HepG2 (cell line): Measurements from ENCODE around the gene NUAK2. TPM values are rescaled to one million over a fixed set of nuclear protein-coding genes. Genes with fewer than 3 reads are reported as not detected.

ENCODE experiments used
- ATF2 ChIP-seq: sonication (generic); formaldehyde crosslinking; IDR thresholded peaks from 2 replicates; pipeline ENCODE4 v1.4.0; 2020; ENCODE audit warnings: missing genetic modification reagents
- CEBPB ChIP-seq: IDR thresholded peaks from 2 replicates; pipeline ENCODE4 v1.6.1; 2011; ENCODE audit warnings: low read depth, low read length, improper control_type of control experiment, borderline replicate concordance
- HDAC6 ChIP-seq: fragments of 200-600 bp; sonication (generic); IDR thresholded peaks from 2 replicates; pipeline ENCODE4 v1.7.0; 2017; ENCODE audit warnings: mild to moderate bottlenecking, antibody characterized with exemption, low read length, low read depth
- MYNN ChIP-seq: sonication (generic); formaldehyde crosslinking; IDR thresholded peaks from 2 replicates; pipeline ENCODE4 v1.4.0; 2020; ENCODE audit warnings: mild to moderate bottlenecking, low read depth, missing genetic modification reagents
- NKX3-1 ChIP-seq: sonication (generic); formaldehyde crosslinking; IDR thresholded peaks from 2 replicates; pipeline ENCODE4 v1.5.0; 2020; ENCODE audit warnings: missing genetic modification reagents
- POLR2A ChIP-seq, 2 experiments: IDR thresholded peaks; 2 replicates each; pipeline ENCODE4 v1.6.1; 2011; ENCODE audit warnings: low read depth in 2 of 2, low read length in 2 of 2, mild to moderate bottlenecking in 1 of 2, moderate library complexity in 1 of 2; ENCODE audit not compliant: insufficient read depth in 1 of 2
- XRCC5 ChIP-seq: fragments of 200-400 bp; formaldehyde crosslinking; optimal IDR thresholded peaks from 2 replicates; pipeline ENCODE3; 2017; ENCODE audit warnings: mild to moderate bottlenecking, low read length
- ZFP1 ChIP-seq: IDR thresholded peaks from 2 replicates; pipeline ENCODE4 v1.6.1; 2016
- ZNF687 ChIP-seq: sonication (generic); formaldehyde crosslinking; IDR thresholded peaks from 2 replicates; pipeline ENCODE4 v1.5.1; 2020; ENCODE audit warnings: mild to moderate bottlenecking, missing genetic modification reagents, moderate library complexity
- ZNF773 ChIP-seq: sonication (generic); formaldehyde crosslinking; IDR thresholded peaks from 2 replicates; pipeline ENCODE4 v1.4.0; 2020; ENCODE audit warnings: missing genetic modification reagents, borderline replicate concordance
- ZNF788 ChIP-seq: sonication (generic); formaldehyde crosslinking; IDR thresholded peaks from 2 replicates; pipeline ENCODE4 v1.5.0; 2020; ENCODE audit warnings: mild to moderate bottlenecking, missing genetic modification reagents, borderline replicate concordance
- polyA plus RNA-seq, 8 experiments: library from polyadenylated mRNA; depleted of rRNA in 3 of 8; stranded (reverse) in 7 of 8; unstranded in 1 of 8; fragments of >200 nt; fragmentation: Illumina TruSeq in 4 of 8; extraction: Trizol in 4 of 8; gene quantifications; 2 replicates each; pipeline versions ENCODE4 v1.2.1 to v1.2.3, GENCODE V29; 2011 to 2016; ENCODE audit warnings: low read depth in 4 of 8, missing spikeins in 1 of 8, mixed read lengths in 1 of 8; ENCODE audit not compliant: insufficient read depth in 1 of 8
- total RNA-seq, 5 experiments: library from RNA; depleted of rRNA; stranded (reverse); fragments of >200 nt; fragmentation: Illumina TruSeq; extraction: Trizol; gene quantifications; 2 replicates each; pipeline ENCODE4 v1.2.3, GENCODE V29; 2016; ENCODE audit warnings: low read depth in 1 of 5
- TF ChIP-seq, protein P1 (sequence below), 2 experiments: sonication (generic) in 1 of 2; formaldehyde crosslinking in 1 of 2; IDR thresholded peaks; 2 replicates each; pipeline versions ENCODE4 v1.6.1 to v1.9.0; 2014 to 2022; ENCODE audit warnings: antibody characterized with exemption in 1 of 2, borderline replicate concordance in 1 of 2, inconsistent platforms in 1 of 2, low read depth in 1 of 2, missing genetic modification reagents in 1 of 2
- TF ChIP-seq, protein P2 (sequence below): sonication (generic); formaldehyde crosslinking; IDR thresholded peaks from 2 replicates; pipeline ENCODE4 v1.5.0; 2020; ENCODE audit warnings: mild to moderate bottlenecking, missing genetic modification reagents

NUAK2 gene
- total and polyA plus RNA-seq, 2 of the 13 experiments (the other 11 are each of a cell fraction or from before 2014, with no cell fraction given): 0.75 to 1.1 TPM

DNA sequence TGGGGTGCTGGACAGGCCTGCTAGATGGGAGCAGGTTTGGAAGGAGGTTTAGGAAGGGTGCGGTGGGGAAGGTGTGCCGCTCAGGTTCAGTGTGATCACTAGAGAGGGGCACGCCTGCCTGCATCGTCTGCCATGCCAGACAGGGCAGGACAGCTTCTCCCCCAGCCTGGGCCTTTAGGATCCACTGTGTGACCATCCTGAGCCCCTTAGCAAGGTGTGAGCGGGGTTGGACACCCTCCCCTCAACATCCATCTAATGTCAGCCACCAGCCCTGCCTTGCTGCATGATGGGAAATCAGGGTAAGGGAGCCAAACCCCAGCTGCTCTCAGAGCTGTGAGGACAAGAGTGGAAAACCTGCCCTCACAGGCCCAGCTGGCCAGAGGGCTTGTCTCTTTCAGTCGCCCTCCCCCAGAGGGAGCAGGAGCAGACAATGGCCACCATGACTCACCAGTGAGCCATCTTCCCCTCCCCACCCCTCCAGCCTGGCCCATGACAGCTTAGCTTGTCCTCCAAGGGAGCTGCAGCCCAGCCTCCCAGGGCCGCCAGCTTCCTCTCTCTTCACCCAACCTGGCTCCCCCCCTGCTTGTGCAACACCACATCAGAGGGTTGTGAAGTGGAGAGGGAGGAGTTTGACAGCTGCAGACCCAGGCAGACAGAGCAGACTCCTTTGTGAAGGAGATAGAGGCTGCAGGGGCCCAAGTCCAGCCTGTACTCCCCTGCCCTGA lies 37.0 kb downstream of the NUAK2 start (continued):
- TF ChIP-seq, protein P1, sequence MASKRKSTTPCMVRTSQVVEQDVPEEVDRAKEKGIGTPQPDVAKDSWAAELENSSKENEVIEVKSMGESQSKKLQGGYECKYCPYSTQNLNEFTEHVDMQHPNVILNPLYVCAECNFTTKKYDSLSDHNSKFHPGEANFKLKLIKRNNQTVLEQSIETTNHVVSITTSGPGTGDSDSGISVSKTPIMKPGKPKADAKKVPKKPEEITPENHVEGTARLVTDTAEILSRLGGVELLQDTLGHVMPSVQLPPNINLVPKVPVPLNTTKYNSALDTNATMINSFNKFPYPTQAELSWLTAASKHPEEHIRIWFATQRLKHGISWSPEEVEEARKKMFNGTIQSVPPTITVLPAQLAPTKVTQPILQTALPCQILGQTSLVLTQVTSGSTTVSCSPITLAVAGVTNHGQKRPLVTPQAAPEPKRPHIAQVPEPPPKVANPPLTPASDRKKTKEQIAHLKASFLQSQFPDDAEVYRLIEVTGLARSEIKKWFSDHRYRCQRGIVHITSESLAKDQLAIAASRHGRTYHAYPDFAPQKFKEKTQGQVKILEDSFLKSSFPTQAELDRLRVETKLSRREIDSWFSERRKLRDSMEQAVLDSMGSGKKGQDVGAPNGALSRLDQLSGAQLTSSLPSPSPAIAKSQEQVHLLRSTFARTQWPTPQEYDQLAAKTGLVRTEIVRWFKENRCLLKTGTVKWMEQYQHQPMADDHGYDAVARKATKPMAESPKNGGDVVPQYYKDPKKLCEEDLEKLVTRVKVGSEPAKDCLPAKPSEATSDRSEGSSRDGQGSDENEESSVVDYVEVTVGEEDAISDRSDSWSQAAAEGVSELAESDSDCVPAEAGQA (IDR thresholded peaks at IDR 0.05; ENCODE audit: low read depth): no peak
- TF ChIP-seq, protein P1 (CRISPR knock-in tag; IDR thresholded peaks at IDR 0.05; ENCODE audit: borderline replicate concordance): no peak
- TF ChIP-seq, protein P2, sequence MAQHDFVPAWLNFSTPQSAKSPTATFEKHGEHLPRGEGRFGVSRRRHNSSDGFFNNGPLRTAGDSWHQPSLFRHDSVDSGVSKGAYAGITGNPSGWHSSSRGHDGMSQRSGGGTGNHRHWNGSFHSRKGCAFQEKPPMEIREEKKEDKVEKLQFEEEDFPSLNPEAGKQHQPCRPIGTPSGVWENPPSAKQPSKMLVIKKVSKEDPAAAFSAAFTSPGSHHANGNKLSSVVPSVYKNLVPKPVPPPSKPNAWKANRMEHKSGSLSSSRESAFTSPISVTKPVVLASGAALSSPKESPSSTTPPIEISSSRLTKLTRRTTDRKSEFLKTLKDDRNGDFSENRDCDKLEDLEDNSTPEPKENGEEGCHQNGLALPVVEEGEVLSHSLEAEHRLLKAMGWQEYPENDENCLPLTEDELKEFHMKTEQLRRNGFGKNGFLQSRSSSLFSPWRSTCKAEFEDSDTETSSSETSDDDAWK: no peak
- TF ChIP-seq MYNN (CRISPR knock-in tag): no peak
- TF ChIP-seq ZNF687 (CRISPR knock-in tag): peak; percentile 90
- no peak for TF ChIP-seq POLR2A (IDR thresholded peaks at IDR 0.05; ENCODE audit: insufficient read depth in 1 of 2, low read depth in 2 of 2, low read length in 2 of 2)
- no peak for TF ChIP-seq NKX3-1 (CRISPR knock-in tag)
- TF ChIP-seq HDAC6: no peak
- TF ChIP-seq CEBPB: peak; percentile 98
- TF ChIP-seq ZFP1: peak; percentile 74; the same call in 1 of the 2 replicates
- no peak; the same call in 1 of the 2 replicates for TF ChIP-seq ZNF788 (CRISPR knock-in tag)
- TF ChIP-seq XRCC5: peak; percentile 95
- TF ChIP-seq ATF2: peak; percentile 57
- TF ChIP-seq ZNF773: no peak
